ENCODE results near the gene ZNF334. TPM values are rescaled to one million over a fixed set of nuclear protein-coding genes. Genes with fewer than 3 reads are reported as not detected.

Gene ZNF334
- 2.4 and 4.0 TPM in 2 replicates for total RNA-seq (2014; rRNA removed; shearing (Covaris generic))

GRCh38 chr20:46512943-46513844 is at the start of gene ZNF334:
ZNF334 (minus strand) TSS chr20:46513559; CDS start chr20:46512102, 1,457 bp downstream.

GRCh38 chr20:46550461-46550860 is 37.1 kb upstream of the ZNF334 start, which contains the start of gene OCSTAMP:
OCSTAMP (minus strand) TSS chr20:46550654; CDS start chr20:46550560, 94 bp downstream.

Other genes with a start within 250 kb of the ZNF334 start
- gene CDH22, start 205.1 kb downstream of the ZNF334 start, total RNA-seq (2014; rRNA removed; shearing (Covaris generic)), result not detected in 2 replicates
- 23.3 and 27.2 TPM in 2 replicates for gene ELMO2, start 106.9 kb downstream of the ZNF334 start, total RNA-seq (2014; rRNA removed; shearing (Covaris generic))
- not detected in 2 replicates for gene OCSTAMP, start 37.1 kb upstream of the ZNF334 start, total RNA-seq (2014; rRNA removed; shearing (Covaris generic))
- gene SLC13A3, start 137.9 kb upstream of the ZNF334 start, total RNA-seq (2014; rRNA removed; shearing (Covaris generic)), result 1.5 and 2.8 TPM in 2 replicates
- 41.8 and 54.0 TPM in 2 replicates for gene TP53RK, start 175.9 kb upstream of the ZNF334 start, total RNA-seq (2014; rRNA removed; shearing (Covaris generic))
- 3.0 and 5.4 TPM in 2 replicates for gene SLC2A10, start 196.1 kb upstream of the ZNF334 start, total RNA-seq (2014; rRNA removed; shearing (Covaris generic))